Chondrocyte (in vitro differentiated cells): ENCODE measurements around the gene CTNNBL1. TPM values are rescaled to one million over a fixed set of nuclear protein-coding genes. Genes with fewer than 3 reads are reported as not detected.
"Not testable (repeated sequence)": the region's sequence is repeated elsewhere in the genome, so short reads cannot be mapped to it uniquely, and the experiment has no call there.

Experiments used
- DNase-seq: peaks from one replicate; pipeline ENCODE4 v3.0.0; 2021; ENCODE audit warnings: mixed read lengths, low spot score
- H3K27ac Mint-ChIP-seq: one replicate; pipeline ENCODE4 v1.8.0; 2021; ENCODE audit warnings: mild to moderate bottlenecking, moderate library complexity, mixed read lengths; ENCODE audit not compliant: unreplicated experiment
- H3K27me3 Mint-ChIP-seq: 2 replicates; pipeline ENCODE4 v1.8.0; 2021; ENCODE audit warnings: low read depth, mixed read lengths
- H3K36me3 Mint-ChIP-seq: 2 replicates; pipeline ENCODE4 v1.8.0; 2021; ENCODE audit warnings: low read depth, mixed read lengths
- H3K4me1 Mint-ChIP-seq: 2 replicates; pipeline ENCODE4 v1.8.0; 2021; ENCODE audit warnings: low read depth, mild to moderate bottlenecking, mixed read lengths
- H3K4me3 Mint-ChIP-seq: one replicate; pipeline ENCODE4 v1.8.0; 2021; ENCODE audit warnings: mild to moderate bottlenecking, moderate library complexity, mixed read lengths; ENCODE audit not compliant: unreplicated experiment
- H3K9me3 Mint-ChIP-seq: 2 replicates; pipeline ENCODE4 v1.8.0; 2021; ENCODE audit warnings: low read depth, mixed read lengths
- CTCF ChIP-seq: fragments of 200-600 bp; sonication (generic); IDR thresholded peaks from 2 replicates; pipeline ENCODE4 v1.5.0; 2021; ENCODE audit warnings: antibody characterized with exemption, mild to moderate bottlenecking, moderate library complexity
- total RNA-seq: library from RNA; stranded (reverse); gene quantifications from 3 replicates; pipeline ENCODE4 v1.2.1, GENCODE V29; 2021

The CTNNBL1 gene
- total RNA-seq, 1 donor from 2014 or later: 36.0 TPM

GRCh38 chr20:37713396-37713795 lies 19.6 kb downstream of the CTNNBL1 start:
- no peak for TF ChIP-seq CTCF
- no peak for DNase-seq
- Mint-ChIP-seq H3K27me3 (no peaks in the 10 kb centered on the region), H3K9me3 (no peaks in the 10 kb centered on the region), H3K27ac (no peak overlapping the region), H3K36me3 (peaks cover 4% of the 10 kb centered on the region), H3K4me1 (peaks cover 7% of the 10 kb centered on the region), H3K4me3 (no peak overlapping the region)

- DNase-seq: no peak
- TF ChIP-seq CTCF: no peak
Observed at GRCh38 chr20:37714978-37715672, 21.3 kb downstream of the CTNNBL1 start.

GRCh38 chr20:37721751-37722150 lies 27.9 kb downstream of the CTNNBL1 start:
- H3K9me3 Mint-ChIP-seq: peaks cover 8% of the 10 kb centered on the region
- no peak overlapping the region for H3K27ac Mint-ChIP-seq
- peaks cover 3% of the 10 kb centered on the region for H3K36me3 Mint-ChIP-seq

More at GRCh38 chr20:37714978-37715672, 21.3 kb downstream of the CTNNBL1 start:
- Mint-ChIP-seq H3K4me3 (no peak overlapping the region), H3K9me3 (no peaks in the 10 kb centered on the region), H3K27ac (no peak overlapping the region), H3K4me1 (peaks cover 7% of the 10 kb centered on the region), H3K36me3 (peaks cover 4% of the 10 kb centered on the region), H3K27me3 (no peaks in the 10 kb centered on the region)

GRCh38 chr20:37722312-37722711 lies 28.5 kb downstream of the CTNNBL1 start:
- not testable (repeated sequence) for H3K4me3 Mint-ChIP-seq, H3K9me3 Mint-ChIP-seq, H3K27ac Mint-ChIP-seq, DNase-seq, H3K27me3 Mint-ChIP-seq, H3K36me3 Mint-ChIP-seq
- H3K4me1 Mint-ChIP-seq: peaks cover 14% of the 10 kb centered on the region

More at GRCh38 chr20:37721751-37722150, 27.9 kb downstream of the CTNNBL1 start:
- Mint-ChIP-seq H3K27me3 (no peaks in the 10 kb centered on the region), H3K4me1 (peaks cover 9% of the 10 kb centered on the region), H3K4me3 (no peak overlapping the region)
- no peak for TF ChIP-seq CTCF
- no peak for DNase-seq

GRCh38 chr20:37723668-37724067 lies 29.8 kb downstream of the CTNNBL1 start:
- Mint-ChIP-seq H3K4me3 (no peak overlapping the region), H3K4me1 (peaks cover 22% of the 10 kb centered on the region), H3K27me3 (no peaks in the 10 kb centered on the region), H3K27ac (no peak overlapping the region), H3K9me3 (peaks cover 8% of the 10 kb centered on the region), H3K36me3 (peaks cover 3% of the 10 kb centered on the region)
- no peak for TF ChIP-seq CTCF
- DNase-seq: no peak

- H3K27ac Mint-ChIP-seq: no peak overlapping the region
Observed at GRCh38 chr20:37725165-37725564, 31.3 kb downstream of the CTNNBL1 start.

More at GRCh38 chr20:37725165-37725564, 31.3 kb downstream of the CTNNBL1 start:
- H3K9me3 Mint-ChIP-seq: peaks cover 8% of the 10 kb centered on the region
- TF ChIP-seq CTCF: no peak
- no peak overlapping the region for H3K4me3 Mint-ChIP-seq
- DNase-seq: no peak
- H3K4me1 Mint-ChIP-seq: peaks cover 29% of the 10 kb centered on the region
- peaks cover 3% of the 10 kb centered on the region for H3K36me3 Mint-ChIP-seq
- H3K27me3 Mint-ChIP-seq: no peaks in the 10 kb centered on the region
